NCI-H226 (cell line): ENCODE results near the gene HCFC1.
A peak's percentile ranks its signal among the peaks of the same experiment; 100 is the strongest.

Experiments
- DNase-seq: peaks from one replicate; pipeline ENCODE4 v3.0.0-alpha.2; 2015

The HCFC1 gene

GRCh38 chrX:153971450-153972367 lies at the start of gene HCFC1:
TSS of gene HCFC1 (minus strand) at chrX:153971818. CDS start at chrX:153970840, 978 bp downstream.
- peak; percentile 73 for DNase-seq

DNA sequence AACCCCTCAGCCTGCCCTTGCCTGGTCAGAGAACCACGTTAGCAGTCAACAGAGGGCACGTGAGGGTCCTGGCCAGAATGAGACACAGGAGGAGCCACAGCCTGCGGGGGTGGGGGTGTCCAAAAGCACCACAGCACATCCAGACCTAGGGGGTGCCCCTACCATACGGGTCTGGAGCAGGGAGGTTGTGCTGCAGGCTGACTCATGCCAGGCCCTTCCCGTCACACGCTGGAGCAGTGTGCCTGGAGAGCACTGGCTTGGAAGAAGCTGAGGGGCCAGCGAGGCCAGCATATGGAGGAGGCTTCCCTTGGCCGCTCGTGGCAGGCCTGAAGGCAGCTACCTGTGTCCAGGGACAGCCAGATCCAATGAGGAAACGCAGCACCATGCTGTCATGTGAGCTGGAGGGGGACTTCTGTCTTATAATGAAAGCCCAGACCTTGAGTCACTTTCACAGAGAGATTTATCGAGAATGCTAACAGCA lies 49.6 kb upstream of the HCFC1 start:
- no peak for DNase-seq

DNA sequence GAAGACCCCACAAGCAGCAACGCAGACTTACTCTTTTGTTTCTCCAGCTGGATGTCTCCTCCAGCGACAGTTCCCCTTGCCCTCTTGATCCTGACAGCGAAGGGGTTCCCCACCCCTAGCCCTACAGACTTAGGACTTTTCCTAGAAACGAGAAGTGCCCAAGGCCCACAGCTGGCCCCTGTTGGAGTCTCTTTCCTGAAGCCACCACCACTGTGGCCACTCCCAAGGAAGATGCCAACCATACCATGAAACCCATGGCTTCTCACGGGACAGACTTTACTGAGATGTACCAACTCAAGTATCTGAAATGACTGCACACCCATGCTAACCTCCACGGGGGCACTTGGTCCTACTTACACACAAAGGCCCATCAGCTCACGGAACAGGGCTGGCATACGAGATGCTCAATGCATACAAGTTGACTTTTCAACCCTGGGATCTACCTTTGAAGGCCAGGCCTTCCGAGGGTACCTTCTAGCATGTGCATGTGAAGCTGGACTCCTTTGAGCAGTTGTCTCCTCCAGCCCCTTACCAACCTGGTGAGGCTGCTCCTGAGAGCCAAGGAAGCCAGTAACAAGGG lies 49.0 kb upstream of the HCFC1 start:
- DNase-seq, result no peak

DNA sequence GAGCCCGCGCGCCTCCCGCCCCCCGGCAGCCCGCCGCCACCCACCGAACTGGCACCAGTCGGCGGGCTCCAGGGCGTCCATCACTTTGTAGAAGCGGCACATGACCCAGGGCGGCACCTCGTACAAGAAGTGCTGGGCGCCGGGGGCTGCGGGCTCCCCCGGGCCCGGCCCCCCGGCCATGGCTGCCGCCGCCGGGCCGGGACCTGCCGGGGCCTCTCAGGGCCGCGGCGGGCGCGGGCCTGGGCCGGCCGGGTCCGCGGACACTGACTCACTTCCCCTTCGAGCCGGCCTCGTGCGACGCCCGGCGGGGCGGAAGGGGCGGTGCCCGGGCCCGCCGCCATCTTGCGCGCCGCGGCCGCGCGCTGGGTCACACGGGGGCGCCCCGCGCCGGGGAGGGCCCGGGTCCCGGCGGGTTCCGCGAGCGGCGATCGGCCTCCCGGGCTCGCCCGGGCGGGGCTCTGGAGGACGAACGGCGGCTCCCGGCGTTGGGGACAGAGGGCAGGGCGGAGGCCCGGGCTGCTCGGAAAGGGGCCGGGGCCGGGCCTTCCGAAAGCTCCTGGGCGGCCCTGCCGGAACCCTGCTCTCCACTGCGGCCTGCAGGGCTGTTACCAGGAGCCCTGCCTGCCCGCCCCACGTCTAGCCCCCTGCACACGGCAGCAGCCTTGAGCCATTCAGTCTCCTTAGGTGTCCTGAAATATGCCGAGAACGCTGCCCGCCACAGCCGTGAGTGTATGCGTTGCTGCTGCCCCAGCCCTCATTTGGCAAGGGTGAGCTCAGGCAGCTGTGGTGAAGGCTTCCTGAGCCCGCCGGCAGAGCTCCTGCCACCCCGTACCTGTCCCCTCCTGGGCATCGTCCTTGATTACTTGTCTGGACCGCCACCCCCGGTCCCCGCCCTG lies 48.3 kb upstream of the HCFC1 start, which contains the start of gene IRAK1:
TSS of gene IRAK1 (minus strand) at position 270 of the 896 bp plus-strand sequence. CDS start at position 180, 90 bp downstream.
- peak; percentile 57 for DNase-seq

GRCh38 chrX:154019061-154019621 lies 47.5 kb upstream of the HCFC1 start:
- DNase-seq, result no peak

- no peak for DNase-seq
Measured at GRCh38 chrX:154018518-154019060, 47.0 kb upstream of the HCFC1 start.

- no peak for DNase-seq
Measured at GRCh38 chrX:154017766-154018517, 46.3 kb upstream of the HCFC1 start.

DNA sequence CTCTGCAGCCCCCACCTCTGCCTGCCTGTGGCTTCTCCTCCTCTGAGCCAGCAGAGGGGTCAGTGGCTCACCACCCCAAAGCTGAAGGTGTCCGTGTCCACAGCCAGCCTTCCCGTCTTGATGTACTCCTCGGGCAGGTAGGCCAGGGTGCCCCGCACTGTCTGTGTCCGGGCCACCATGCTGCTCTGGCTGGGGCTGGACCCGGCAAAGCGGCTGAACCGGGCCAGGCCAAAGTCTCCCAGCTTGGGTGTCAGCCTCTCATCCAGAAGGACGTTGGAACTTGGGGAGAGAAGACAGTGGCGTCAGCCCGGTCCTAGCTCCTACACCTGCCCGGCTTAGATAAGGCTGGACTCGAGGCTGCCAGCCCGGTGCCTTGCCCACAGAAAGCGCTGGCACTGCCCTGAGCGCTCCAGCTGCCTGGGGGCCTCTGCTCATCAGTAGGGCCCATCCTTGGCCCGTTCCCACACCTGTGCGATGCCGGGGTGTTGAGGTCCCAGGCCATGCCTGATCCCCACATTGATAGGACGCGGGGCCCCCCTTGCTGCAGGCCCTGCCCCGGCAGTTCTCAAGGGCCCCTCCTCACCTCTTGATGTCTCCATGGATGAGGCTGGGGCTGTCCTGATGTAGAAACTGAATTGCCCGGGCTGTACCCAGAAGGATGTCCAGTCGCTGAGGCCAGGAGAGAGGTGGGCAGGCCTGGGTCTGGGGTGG lies 44.9 kb upstream of the HCFC1 start:
- no peak for DNase-seq

GRCh38 chrX:154015581-154016264 lies 44.1 kb upstream of the HCFC1 start:
- DNase-seq, result no peak

- DNase-seq, result no peak
Measured at GRCh38 chrX:154014429-154015380, 43.1 kb upstream of the HCFC1 start.

DNA sequence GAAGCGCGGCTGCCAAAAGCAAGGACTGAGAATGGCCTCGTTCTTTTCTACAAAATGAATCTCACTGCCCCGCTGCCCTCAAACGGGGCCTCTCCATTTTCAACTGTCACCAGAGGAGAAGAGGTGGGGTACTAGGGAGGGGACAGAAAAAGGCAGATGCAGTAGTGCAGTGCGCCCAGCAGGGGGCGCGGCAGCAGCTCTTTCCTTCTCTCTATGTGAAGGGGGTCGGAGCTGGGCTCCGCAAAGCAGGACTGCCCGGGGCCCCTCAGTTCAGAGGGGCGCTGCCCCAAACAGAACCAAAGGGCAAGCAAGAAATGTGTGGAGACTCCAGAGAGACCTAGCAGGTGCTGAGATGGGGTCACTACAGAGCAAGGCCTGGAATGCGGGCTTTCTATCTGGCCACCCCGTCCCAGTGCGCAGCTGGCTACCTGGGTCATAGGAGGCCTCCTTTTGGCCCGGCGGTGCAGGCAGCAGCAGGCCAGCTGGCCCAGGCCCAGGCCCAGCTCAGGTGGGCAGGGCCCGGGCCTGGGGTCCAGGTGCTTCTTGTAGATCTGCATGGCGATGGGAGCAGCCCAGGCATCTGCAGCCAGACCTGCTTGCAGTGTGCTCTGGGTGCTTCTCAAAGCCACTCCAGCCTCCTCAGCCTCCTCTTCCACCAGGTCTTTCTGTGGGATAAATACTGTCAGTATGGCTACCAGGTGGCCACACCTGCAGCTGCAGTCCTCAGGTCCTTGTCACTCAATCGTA lies 42.2 kb upstream of the HCFC1 start:
- no peak for DNase-seq

DNA sequence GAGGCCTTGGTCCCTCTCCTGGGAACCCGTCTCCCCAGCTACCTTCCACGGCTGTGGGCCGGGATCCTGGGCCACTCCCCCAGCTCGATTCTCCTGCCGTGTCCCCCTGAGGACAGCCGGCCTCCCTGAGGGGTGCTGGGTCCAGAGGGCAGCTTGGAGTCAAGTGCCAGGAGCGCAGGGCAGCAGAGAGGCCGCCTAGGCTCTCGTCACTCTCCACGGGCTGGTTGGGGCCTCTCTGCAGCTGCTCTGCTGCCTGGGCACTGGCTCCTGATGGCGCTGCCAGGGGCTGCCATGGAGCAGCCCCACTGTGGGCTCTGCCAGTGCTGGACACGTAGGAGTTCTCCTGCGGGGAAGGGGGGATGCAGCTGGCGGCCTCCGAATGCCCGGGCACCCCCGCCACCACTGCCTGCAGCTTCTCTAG lies 41.4 kb upstream of the HCFC1 start:
- DNase-seq, result no peak

GRCh38 chrX:154012336-154012991 lies 40.8 kb upstream of the HCFC1 start:
- DNase-seq, result no peak

DNA sequence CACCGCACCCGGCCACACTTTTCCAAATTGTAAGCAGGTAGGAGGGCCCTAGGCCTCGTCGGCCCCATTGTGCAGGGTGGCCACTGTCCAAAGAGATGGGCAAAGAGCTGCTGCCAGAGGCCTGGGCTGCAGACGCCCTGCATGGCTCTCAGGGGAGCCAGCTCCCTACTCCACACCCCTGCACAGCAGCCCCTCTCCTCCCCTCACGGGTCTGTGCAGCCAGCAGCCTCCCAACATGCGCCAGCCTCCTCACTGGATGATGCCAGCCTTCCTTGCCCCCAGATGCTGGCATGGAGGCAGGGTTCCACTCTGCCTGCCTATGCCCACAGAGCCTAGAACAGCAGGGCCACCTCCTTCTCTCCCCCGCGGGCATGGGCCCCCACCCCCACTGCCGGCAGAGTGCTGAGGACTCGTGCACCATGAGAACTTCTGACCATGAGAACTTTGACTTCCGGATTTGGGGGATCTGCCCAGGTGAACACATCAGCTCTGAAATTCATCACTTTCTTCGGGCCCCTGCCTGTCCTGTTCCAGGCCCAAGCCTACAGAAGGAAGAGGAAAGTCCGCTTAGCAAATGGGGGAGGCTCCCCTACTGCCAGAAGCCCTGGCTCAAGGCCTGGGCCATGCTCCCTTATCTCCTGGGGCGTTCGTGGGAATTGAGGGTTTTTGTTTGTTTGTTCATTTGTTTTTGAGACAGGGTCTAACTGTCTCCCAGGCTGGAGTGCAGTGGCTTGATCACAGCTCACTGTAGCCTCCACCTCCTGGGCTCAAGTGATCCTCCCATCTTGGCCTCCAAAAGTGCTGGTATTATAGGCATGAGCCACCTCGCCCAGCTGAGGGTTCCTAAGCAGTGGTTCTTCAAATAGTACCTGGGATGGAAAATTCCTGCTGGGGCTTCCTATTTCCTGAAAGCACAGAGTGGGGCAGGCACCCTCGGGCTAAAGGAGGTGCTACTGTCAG lies 40.0 kb upstream of the HCFC1 start:
- DNase-seq, result no peak

GRCh38 chrX:154010330-154011087 lies 38.9 kb upstream of the HCFC1 start:
- no peak for DNase-seq

DNA sequence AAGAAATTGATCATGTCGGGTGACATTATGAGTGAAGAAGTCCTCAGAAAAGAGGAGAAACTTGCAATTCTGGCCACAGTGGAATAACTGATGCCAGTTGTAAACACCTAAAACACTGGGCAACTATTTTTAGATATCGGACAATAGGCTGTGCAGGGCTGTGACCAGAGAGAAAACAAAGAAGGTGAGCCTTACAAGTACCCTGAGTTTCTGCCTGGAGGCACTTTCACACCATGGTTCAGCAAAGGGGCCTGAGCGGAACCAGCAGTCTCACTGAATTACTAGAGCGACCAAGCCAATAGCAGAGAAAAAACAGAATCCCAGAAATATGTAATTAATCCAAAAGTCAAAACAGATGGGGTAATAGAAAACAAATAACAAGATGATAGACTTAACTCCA lies 36.9 kb upstream of the HCFC1 start:
- no peak for DNase-seq
